Chondrocyte (in vitro differentiated cells): ENCODE data around the gene IFNA10. TPM values are rescaled to one million over a fixed set of nuclear protein-coding genes. Genes with fewer than 3 reads are reported as not detected.
"Not testable (repeated sequence)": the region's sequence is repeated elsewhere in the genome, so short reads cannot be mapped to it uniquely, and the experiment has no call there.

Experiments
- DNase-seq: peaks from one replicate; pipeline ENCODE4 v3.0.0; 2021; ENCODE audit warnings: mixed read lengths, low spot score
- H3K27ac Mint-ChIP-seq: one replicate; pipeline ENCODE4 v1.8.0; 2021; ENCODE audit warnings: mild to moderate bottlenecking, moderate library complexity, mixed read lengths; ENCODE audit not compliant: unreplicated experiment
- H3K27me3 Mint-ChIP-seq: 2 replicates; pipeline ENCODE4 v1.8.0; 2021; ENCODE audit warnings: low read depth, mixed read lengths
- H3K36me3 Mint-ChIP-seq: 2 replicates; pipeline ENCODE4 v1.8.0; 2021; ENCODE audit warnings: low read depth, mixed read lengths
- H3K4me1 Mint-ChIP-seq: 2 replicates; pipeline ENCODE4 v1.8.0; 2021; ENCODE audit warnings: low read depth, mild to moderate bottlenecking, mixed read lengths
- H3K4me3 Mint-ChIP-seq: one replicate; pipeline ENCODE4 v1.8.0; 2021; ENCODE audit warnings: mild to moderate bottlenecking, moderate library complexity, mixed read lengths; ENCODE audit not compliant: unreplicated experiment
- H3K9me3 Mint-ChIP-seq: 2 replicates; pipeline ENCODE4 v1.8.0; 2021; ENCODE audit warnings: low read depth, mixed read lengths
- total RNA-seq: library from RNA; stranded (reverse); gene quantifications from 3 replicates; pipeline ENCODE4 v1.2.1, GENCODE V29; 2021
- TF ChIP-seq, protein P1 (sequence below): fragments of 200-600 bp; sonication (generic); IDR thresholded peaks from 2 replicates; pipeline ENCODE4 v1.5.0; 2021; ENCODE audit warnings: antibody characterized with exemption, mild to moderate bottlenecking, moderate library complexity

Gene IFNA10
- total RNA-seq, 1 donor from 2014 or later: not detected

- H3K36me3 Mint-ChIP-seq: no peaks in the 10 kb centered on the region
Measured at GRCh38 chr9:21174671-21175070, 32.3 kb downstream of the IFNA10 start.

DNA sequence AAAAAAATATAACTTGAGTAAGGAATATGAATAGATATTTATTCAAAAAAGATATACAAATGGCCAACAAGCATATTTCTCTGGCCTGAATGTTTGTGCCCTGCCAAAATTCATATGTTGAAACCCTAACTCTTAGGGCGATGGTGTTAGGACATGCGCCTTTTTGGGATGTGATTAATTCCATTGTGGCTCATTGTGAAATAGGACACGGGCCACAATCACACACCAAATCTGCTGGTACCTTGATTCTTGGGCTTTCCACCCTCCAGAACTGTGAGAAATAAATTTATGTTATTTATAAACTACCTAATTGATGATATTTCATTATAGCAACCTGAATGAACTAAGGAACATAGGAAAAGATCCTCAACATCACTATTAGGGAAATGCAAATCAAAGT lies 34.8 kb downstream of the IFNA10 start:
- Mint-ChIP-seq H3K9me3 (no peaks in the 10 kb centered on the region), H3K4me3 (no peak overlapping the region), H3K27ac (no peak overlapping the region), H3K27me3 (peaks cover 43% of the 10 kb centered on the region), H3K4me1 (no peaks in the 10 kb centered on the region), H3K36me3 (no peaks in the 10 kb centered on the region)
- TF ChIP-seq, protein P1, sequence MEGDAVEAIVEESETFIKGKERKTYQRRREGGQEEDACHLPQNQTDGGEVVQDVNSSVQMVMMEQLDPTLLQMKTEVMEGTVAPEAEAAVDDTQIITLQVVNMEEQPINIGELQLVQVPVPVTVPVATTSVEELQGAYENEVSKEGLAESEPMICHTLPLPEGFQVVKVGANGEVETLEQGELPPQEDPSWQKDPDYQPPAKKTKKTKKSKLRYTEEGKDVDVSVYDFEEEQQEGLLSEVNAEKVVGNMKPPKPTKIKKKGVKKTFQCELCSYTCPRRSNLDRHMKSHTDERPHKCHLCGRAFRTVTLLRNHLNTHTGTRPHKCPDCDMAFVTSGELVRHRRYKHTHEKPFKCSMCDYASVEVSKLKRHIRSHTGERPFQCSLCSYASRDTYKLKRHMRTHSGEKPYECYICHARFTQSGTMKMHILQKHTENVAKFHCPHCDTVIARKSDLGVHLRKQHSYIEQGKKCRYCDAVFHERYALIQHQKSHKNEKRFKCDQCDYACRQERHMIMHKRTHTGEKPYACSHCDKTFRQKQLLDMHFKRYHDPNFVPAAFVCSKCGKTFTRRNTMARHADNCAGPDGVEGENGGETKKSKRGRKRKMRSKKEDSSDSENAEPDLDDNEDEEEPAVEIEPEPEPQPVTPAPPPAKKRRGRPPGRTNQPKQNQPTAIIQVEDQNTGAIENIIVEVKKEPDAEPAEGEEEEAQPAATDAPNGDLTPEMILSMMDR: no peak
- no peak for DNase-seq

More at GRCh38 chr9:21174671-21175070, 32.3 kb downstream of the IFNA10 start:
- H3K4me1 Mint-ChIP-seq: no peaks in the 10 kb centered on the region
- H3K9me3 Mint-ChIP-seq: no peaks in the 10 kb centered on the region
- peaks cover 46% of the 10 kb centered on the region for H3K27me3 Mint-ChIP-seq
- H3K4me3 Mint-ChIP-seq: no peak overlapping the region
- no peak for DNase-seq
- TF ChIP-seq, protein P1: no peak
- no peak overlapping the region for H3K27ac Mint-ChIP-seq

- TF ChIP-seq, protein P1: no peak
- Mint-ChIP-seq H3K9me3 (no peaks in the 10 kb centered on the region), H3K27me3 (peaks cover 42% of the 10 kb centered on the region), H3K4me1 (no peaks in the 10 kb centered on the region), H3K27ac (no peak overlapping the region), H3K4me3 (no peak overlapping the region), H3K36me3 (no peaks in the 10 kb centered on the region)
- DNase-seq: no peak
Measured at GRCh38 chr9:21171351-21171750, 35.6 kb downstream of the IFNA10 start.

DNA sequence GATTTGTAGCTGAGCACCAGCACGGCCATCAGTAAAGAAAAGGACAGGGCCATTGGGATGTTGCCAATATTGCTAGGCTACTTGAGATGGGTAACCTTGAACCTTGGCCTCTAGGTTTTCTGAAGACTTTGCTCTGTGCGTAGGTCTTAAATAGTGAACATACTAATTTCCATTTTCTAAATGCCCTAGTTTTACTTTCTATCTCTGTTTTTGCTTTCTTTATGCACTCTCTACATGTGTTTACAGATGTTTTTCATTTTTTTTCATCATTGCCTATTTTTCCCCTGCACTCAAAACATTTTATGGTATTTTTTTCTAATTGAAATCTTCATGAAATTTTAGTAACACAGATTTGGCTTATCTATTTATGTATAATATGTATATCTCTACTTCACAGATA lies 40.4 kb downstream of the IFNA10 start, which contains the start of gene IFNA21:
TSS of gene IFNA21 (minus strand) at position 101 of the 400 bp plus-strand sequence. CDS start at position 53, 48 bp downstream.
- H3K4me3 Mint-ChIP-seq, H3K36me3 Mint-ChIP-seq, DNase-seq, H3K27ac Mint-ChIP-seq, H3K9me3 Mint-ChIP-seq, H3K4me1 Mint-ChIP-seq: not testable (repeated sequence)
- peaks cover 33% of the 10 kb centered on the region for H3K27me3 Mint-ChIP-seq

- no peak for DNase-seq
- peaks cover 2% of the 10 kb centered on the region for H3K36me3 Mint-ChIP-seq
Measured at GRCh38 chr9:21165516-21165915, 41.4 kb downstream of the IFNA10 start.

DNA sequence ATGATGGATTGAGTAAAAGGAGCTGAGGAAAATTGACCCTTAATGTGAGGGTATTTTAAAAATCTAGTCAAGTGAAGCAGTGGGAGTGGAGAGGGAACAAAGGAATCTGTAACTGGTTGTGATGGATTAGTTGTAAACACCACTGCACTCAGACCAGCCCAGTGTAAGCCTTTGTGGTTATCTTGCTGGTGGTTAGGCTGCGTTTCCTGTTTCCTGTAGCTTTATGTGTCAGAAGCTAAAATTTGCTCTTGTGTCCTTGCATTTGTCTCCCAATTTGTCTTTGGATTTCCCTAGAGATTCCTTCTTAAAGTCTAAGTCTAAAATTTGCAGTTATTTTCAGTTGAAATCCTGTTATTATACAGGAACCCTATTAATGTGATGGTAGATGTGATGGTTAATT lies 46.8 kb downstream of the IFNA10 start:
- peaks cover 23% of the 10 kb centered on the region for H3K27me3 Mint-ChIP-seq
- peaks cover 2% of the 10 kb centered on the region for H3K36me3 Mint-ChIP-seq
- DNase-seq: no peak
- H3K27ac Mint-ChIP-seq: no peak overlapping the region
- peaks cover 9% of the 10 kb centered on the region for H3K9me3 Mint-ChIP-seq
- H3K4me3 Mint-ChIP-seq: no peak overlapping the region
- no peaks in the 10 kb centered on the region for H3K4me1 Mint-ChIP-seq
- TF ChIP-seq, protein P1: no peak

More at GRCh38 chr9:21165516-21165915, 41.4 kb downstream of the IFNA10 start:
- Mint-ChIP-seq H3K9me3 (peaks cover 6% of the 10 kb centered on the region), H3K27ac (no peak overlapping the region), H3K27me3 (peaks cover 30% of the 10 kb centered on the region), H3K4me3 (no peak overlapping the region), H3K4me1 (no peaks in the 10 kb centered on the region)
- TF ChIP-seq, protein P1: no peak
